HUES6 (cell line): ENCODE results near the gene SLC9A3.

Experiments used
- H3K27ac ChIP-seq: 2 replicates; pipeline ENCODE4 v1.7.0; 2013; ENCODE audit warnings: low read depth, mild to moderate bottlenecking, low read length, inconsistent platforms
- H3K27me3 ChIP-seq: 2 replicates; pipeline ENCODE4 v1.6.1; 2013; ENCODE audit warnings: low read length; ENCODE audit not compliant: control insufficient read depth, insufficient read depth
- H3K36me3 ChIP-seq: 2 replicates; pipeline ENCODE4 v1.6.1; 2013; ENCODE audit warnings: low read length; ENCODE audit not compliant: control insufficient read depth, insufficient read depth
- H3K4me1 ChIP-seq: 2 replicates; pipeline ENCODE4 v1.6.1; 2013; ENCODE audit warnings: low read length; ENCODE audit not compliant: control insufficient read depth, insufficient read depth
- H3K4me3 ChIP-seq: 2 replicates; pipeline ENCODE4 v1.5.1; 2013; ENCODE audit warnings: low read depth, low read length
- H3K9ac ChIP-seq: one replicate; pipeline ENCODE4 v1.6.1; 2013; ENCODE audit warnings: mild to moderate bottlenecking, low read length
- H3K9me3 ChIP-seq: 2 replicates; pipeline ENCODE4 v1.6.1; 2013; ENCODE audit warnings: low read depth, low read length; ENCODE audit not compliant: control insufficient read depth, insufficient read depth

The SLC9A3 gene

GRCh38 chr5:537098-537497 lies 12.8 kb upstream of the SLC9A3 start:
- Histone ChIP-seq H3K27ac (no peak overlapping the region), H3K27me3 (peaks cover 47% of the 10 kb centered on the region; the same call in 1 of the 2 replicates), H3K4me3 (no peak overlapping the region), H3K36me3 (no peaks in the 10 kb centered on the region), H3K4me1 (no peaks in the 10 kb centered on the region), H3K9ac (no peak overlapping the region), H3K9me3 (no peaks in the 10 kb centered on the region)

GRCh38 chr5:535846-536698 lies 11.8 kb upstream of the SLC9A3 start:
- Histone ChIP-seq H3K9me3 (no peaks in the 10 kb centered on the region), H3K36me3 (no peaks in the 10 kb centered on the region), H3K27ac (no peak overlapping the region), H3K4me1 (peaks cover 4% of the 10 kb centered on the region; the same call in 1 of the 2 replicates), H3K27me3 (peaks cover 58% of the 10 kb centered on the region; the same call in 1 of the 2 replicates), H3K9ac (no peak overlapping the region), H3K4me3 (no peak overlapping the region)

GRCh38 chr5:534743-535671 lies 10.8 kb upstream of the SLC9A3 start:
- peaks cover 62% of the 10 kb centered on the region for H3K27me3 ChIP-seq
- H3K4me3 ChIP-seq, result no peak overlapping the region
- peaks cover 4% of the 10 kb centered on the region; the same call in 1 of the 2 replicates for H3K4me1 ChIP-seq

GRCh38 chr5:533955-534742 lies 9.9 kb upstream of the SLC9A3 start:
- H3K27ac ChIP-seq, result no peak overlapping the region
- no peak overlapping the region for H3K4me3 ChIP-seq
- H3K9ac ChIP-seq, result no peak overlapping the region
- peaks cover 63% of the 10 kb centered on the region for H3K27me3 ChIP-seq
- no peaks in the 10 kb centered on the region for H3K9me3 ChIP-seq
- peaks cover 4% of the 10 kb centered on the region; the same call in 1 of the 2 replicates for H3K4me1 ChIP-seq
- H3K36me3 ChIP-seq, result no peaks in the 10 kb centered on the region

More at GRCh38 chr5:534743-535671, 10.8 kb upstream of the SLC9A3 start:
- Histone ChIP-seq H3K9ac (no peak overlapping the region), H3K36me3 (no peaks in the 10 kb centered on the region), H3K9me3 (no peaks in the 10 kb centered on the region), H3K27ac (no peak overlapping the region)

- Histone ChIP-seq H3K27me3 (peaks cover 62% of the 10 kb centered on the region), H3K9ac (no peak overlapping the region), H3K27ac (no peak overlapping the region), H3K4me1 (peaks cover 4% of the 10 kb centered on the region; the same call in 1 of the 2 replicates), H3K9me3 (no peaks in the 10 kb centered on the region), H3K36me3 (no peaks in the 10 kb centered on the region), H3K4me3 (no peak overlapping the region)
Measured at GRCh38 chr5:533243-533954, 9.2 kb upstream of the SLC9A3 start.

DNA sequence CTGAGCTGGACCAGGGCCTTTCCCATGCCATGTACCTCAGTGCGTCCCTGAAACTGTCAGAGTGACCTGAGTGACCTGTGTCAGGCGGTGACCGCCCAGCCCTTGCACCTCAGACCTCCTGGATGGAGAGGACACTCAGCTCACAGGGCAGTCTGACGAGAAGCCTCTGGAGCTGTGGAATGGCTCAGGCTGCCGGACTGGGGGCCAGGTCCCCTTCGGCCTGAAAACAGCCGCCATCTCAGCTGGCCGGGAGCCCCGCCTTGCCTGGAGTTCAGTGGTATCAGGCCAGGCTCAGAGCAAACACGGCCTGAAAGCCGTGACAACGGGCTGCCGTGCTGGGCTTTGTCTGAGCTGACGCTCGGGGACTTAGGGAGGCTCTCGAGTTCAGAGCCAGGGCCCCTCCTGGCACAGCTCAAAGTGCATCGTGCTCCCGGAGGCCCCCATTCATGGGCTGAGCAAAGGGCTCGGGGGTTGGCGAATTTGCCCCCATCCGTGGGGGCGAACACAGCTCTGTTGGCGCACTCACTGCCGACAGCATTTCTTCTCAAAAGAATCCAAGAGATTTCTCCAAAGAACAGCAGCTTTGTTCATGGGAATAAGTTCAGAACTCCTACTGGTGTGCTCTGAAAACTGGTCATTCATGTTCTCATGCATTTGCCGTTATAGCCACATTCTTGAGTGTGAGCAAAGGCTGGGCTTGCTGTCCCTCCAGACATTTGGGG lies 8.4 kb upstream of the SLC9A3 start:
- Histone ChIP-seq H3K27ac (no peak overlapping the region), H3K4me3 (no peak overlapping the region), H3K9ac (no peak overlapping the region), H3K27me3 (peaks cover 68% of the 10 kb centered on the region), H3K36me3 (no peaks in the 10 kb centered on the region), H3K4me1 (peaks cover 4% of the 10 kb centered on the region; the same call in 1 of the 2 replicates), H3K9me3 (no peaks in the 10 kb centered on the region)

DNA sequence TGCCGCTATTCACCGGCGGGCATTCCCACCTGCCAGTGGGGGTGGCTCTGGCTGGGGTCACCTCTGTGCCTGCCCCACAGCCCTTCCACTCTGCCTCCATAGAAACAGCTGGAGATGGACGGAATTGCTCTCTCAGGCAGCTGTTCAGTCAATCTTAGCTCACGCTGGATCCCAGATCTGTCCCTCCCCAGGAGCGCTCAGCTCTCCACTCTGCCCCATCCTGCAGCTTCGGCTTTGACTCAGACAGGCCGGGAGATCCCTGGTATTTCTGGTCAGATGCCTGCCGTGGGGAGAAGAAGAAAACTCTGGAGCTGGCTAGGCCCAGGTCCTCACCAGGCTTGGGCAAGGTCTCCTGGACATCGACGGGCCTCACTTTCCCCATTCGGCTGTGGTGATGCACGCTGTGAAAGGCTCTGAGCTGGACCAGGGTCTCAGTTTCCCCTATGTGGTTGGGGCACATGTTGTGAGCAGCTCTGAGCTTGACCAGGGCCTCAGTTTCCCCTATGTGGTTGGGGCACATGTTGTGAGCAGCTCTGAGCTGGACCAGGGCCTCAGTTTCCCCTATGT lies 7.6 kb upstream of the SLC9A3 start:
- Histone ChIP-seq H3K4me3 (no peak overlapping the region), H3K9me3 (no peaks in the 10 kb centered on the region), H3K36me3 (no peaks in the 10 kb centered on the region), H3K27ac (no peak overlapping the region), H3K27me3 (peaks cover 77% of the 10 kb centered on the region), H3K9ac (no peak overlapping the region), H3K4me1 (peaks cover 4% of the 10 kb centered on the region; the same call in 1 of the 2 replicates)

- no peak overlapping the region for H3K4me3 ChIP-seq
- no peak overlapping the region for H3K27ac ChIP-seq
- H3K9ac ChIP-seq, result no peak overlapping the region
- H3K27me3 ChIP-seq, result peaks cover 83% of the 10 kb centered on the region
- no peaks in the 10 kb centered on the region for H3K9me3 ChIP-seq
- no peaks in the 10 kb centered on the region for H3K36me3 ChIP-seq
- peaks cover 4% of the 10 kb centered on the region; the same call in 1 of the 2 replicates for H3K4me1 ChIP-seq
Measured at GRCh38 chr5:531101-531748, 7.0 kb upstream of the SLC9A3 start.
